ENCODE results near the gene UBE2D4.
A peak's percentile ranks its signal among the peaks of the same experiment; 100 is the strongest.
"Not testable (repeated sequence)": the region's sequence is repeated elsewhere in the genome, so short reads cannot be mapped to it uniquely, and the experiment has no call there.

UBE2D4 gene

DNA sequence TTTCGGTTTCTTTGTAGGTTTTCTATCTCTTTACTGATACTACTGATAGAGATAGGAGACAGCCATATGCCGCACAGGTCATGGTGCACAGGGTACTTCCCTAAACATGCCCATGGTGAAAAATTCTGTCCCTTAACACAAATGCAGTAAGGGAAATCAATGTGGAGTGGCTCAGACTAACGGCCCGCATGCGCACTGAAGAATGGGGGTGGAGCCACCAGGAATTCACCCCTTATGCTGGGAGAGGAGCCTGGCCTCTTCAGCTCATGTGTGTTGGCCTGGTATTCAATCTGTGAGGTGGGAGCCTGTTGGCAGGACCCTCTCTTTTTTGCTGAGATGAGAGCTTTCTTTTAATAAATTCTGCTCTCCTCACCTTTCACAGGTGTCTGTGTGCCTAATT, 11.4 kb upstream of the UBE2D4 start:
- no peak for DNase-seq

DNA sequence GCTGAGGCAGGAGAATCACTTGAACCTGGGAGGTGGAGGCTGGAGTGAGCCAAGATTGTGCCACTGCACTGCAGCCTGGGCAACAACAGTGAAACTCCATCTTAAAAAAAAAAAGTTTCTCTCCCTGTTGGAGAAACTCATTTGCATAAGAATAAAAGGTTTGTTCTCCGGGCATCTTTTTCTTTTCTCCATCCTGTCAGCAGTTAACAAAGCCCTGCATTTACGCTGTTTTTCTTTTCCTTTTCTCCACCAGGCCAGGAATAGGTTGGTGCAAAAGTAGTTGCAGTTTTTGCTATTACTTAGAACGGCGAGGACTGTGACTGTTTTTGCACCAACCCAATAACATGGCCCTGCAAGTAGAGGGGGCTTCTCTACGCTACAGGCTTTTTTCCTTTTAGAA, 10.3 kb upstream of the UBE2D4 start:
- no peak for DNase-seq

DNA sequence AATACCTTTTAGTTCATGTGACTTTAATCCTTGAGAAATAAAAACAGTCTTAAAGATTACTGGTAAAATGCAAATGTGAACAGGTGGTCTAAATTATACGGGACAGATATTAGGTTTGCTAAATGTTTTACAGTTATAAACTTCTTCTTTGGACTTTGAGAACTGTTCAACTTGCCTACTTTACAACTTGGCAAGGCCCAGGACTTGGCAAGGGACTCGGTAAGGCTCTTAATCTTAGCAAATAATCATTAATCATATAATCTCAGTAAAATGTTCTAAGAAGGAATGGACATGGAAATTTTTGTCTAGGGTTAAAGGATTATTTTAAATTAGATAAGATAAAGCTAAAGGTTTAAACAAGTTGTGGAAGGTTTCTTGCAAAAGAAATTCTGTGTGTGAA, 4.8 kb upstream of the UBE2D4 start:
- no peak for DNase-seq

DNA sequence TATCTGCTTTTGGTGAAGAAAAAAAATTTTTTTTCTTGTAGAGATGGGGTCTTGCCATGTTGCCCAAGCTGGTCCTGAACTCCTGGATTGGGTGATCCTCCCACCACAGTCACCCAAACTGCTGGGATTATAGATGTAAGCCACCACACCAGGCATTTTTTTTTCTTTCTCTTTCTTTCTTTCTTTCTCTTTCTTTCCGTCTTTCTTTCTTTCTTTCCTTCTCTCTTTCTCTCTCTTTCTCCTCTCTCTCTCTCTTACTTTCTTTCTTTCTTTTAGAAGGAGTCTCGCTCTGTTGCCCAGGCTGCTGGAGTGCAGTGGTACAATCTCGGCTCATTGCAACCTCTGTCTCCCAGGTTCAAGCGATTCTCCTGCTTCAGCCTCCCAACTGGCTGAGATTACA, 3.5 kb upstream of the UBE2D4 start:
- DNase-seq = no peak

DNA sequence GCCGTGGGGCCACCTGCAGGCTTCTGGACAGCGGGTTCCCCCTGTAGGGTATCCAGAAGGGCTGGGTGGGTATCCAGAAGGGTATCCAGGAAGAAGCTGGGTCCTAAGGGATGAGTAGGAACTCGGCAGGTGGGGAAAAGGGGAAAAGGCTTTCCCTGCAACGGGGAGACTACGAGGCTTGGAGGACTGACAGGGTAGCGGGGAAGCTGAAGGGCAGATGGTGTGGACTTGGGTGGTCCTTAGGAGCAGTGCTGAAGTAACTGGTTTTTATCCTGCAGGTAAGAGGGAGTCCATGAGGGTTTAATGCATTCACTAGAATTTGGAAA, 525 bp downstream of the UBE2D4 start:
- DNase-seq = no peak

DNA sequence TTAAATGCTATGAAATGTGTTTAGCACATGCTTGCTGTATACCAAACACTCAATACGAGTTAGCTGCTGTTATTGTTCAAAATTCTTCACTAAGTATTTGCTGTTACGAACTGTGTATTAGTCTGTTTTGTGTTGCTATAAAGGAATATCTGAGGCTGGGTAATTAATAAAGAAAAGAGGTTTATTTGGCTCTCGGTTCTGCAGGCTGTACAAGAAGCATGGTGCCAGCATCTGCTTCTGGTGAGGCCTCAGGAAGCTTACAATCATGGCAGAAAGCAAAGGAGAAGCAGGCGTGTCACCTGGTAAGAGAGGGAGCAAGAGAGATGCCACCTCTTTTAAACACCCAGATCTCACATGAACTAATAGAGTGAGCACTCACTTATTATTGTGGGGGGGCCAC, 1.6 kb downstream of the UBE2D4 start:
- DNase-seq = no peak

DNA sequence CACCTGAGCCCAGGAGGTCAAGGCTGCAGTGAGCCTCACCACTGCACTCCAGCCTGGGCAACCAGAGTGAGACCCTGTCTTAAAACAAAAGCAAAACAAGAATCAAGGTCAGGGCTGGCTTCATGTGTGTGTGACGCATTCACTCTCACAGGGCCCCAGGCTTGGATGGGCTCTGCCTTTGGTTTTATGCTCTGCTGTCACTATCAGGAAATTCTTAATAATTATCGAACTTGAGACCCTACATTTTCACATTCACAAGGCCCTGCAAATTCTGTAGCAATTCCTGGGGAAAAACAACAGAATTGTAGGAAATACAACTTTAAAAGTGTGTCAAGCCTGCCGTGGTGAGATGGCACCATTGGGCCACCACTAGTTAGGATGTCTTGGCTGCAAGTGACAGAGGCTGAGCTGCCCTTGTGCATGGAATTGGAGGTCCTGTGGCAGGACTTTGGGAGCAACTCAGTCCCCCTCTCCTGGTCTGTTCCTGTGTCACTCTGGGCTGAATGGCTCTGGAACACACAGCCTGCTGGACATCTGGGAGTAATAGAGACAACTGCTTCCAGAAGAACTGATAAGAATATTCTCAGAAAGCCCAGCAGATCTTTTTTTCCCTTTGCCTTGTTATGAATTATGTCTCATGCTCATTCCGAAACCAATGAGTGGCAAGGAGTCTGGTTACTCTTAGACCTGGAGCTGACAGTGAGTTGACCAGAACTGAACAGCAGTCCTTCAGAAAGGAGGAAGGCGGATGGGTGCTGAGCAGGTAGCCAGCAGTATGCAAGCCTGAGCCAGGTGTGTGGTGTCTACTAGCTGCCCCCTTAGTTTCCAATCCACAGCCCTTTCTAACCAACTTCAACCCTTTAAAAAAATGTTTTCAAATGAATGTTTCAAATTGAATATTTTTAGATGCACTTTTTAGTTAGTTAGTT, 3.6 kb downstream of the UBE2D4 start:
- DNase-seq = no peak

DNA sequence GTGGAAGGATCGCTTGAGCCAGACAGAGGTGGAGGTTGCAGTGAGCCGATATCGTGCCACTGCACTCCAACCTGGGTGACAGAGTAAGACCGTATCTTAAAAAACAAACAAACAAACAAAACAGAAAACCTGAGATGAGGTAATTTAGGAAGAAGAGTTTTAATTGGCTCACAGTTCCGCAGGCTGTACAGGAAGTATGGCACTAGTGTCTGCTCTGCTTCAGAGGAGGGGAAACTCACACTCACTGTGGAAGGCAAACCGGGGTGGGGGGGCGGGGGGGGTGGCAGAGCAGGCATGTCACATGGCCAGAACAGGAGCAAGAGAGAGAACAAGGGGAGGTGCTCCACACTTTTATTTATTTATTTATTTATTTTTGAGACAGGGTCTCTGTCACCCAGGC, 5.1 kb downstream of the UBE2D4 start:
- no peak for DNase-seq

DNA sequence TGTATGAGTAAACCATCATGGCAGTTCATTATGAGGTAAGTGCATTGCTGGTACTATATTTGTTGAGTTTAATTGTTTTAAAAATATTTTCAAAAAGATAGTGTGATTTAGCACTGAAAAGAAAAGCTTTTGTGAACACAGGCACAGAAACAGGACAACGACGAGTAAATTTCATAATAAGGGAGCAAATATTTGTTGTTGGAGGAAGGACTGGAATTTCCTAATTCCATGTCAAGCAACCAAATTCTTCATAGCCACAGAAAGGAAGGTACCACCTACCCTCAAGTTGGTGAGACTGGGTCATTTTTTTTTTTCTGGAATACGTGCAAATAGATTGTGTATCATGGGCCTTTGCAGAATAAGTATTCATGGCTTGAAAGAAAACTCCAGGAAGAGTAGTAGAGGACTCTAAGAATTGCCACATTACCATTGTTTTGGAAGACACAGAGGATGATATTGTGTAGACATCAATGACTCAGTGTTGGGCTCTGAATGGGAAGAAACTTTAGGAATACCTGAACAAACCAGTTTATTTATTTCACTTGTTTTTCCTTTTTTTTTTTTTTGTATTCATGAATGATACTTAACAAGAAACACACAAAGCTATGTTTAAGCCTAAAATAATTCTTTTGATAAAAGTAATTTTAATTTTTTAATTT, 7.8 kb downstream of the UBE2D4 start:
- DNase-seq = no peak

DNA sequence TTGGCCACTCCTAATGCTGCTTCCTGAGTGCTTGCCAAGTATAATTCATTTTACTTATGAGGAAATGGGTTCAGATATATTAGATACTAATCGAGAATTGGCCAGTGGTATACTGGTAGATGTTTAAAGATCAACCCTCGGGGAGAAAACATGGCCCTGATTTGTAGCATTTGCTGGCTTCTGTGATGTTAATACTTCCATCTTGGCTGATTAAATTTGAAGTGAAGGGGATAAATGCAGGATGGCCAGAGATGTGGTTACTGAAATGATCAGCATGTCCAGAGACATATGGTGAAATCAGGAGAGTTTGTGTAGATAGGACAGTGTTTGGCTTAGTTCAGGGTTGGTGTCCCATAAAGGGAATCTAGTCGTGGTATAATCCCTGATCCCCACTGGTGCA, 11.2 kb downstream of the UBE2D4 start:
- no peak for DNase-seq

DNA sequence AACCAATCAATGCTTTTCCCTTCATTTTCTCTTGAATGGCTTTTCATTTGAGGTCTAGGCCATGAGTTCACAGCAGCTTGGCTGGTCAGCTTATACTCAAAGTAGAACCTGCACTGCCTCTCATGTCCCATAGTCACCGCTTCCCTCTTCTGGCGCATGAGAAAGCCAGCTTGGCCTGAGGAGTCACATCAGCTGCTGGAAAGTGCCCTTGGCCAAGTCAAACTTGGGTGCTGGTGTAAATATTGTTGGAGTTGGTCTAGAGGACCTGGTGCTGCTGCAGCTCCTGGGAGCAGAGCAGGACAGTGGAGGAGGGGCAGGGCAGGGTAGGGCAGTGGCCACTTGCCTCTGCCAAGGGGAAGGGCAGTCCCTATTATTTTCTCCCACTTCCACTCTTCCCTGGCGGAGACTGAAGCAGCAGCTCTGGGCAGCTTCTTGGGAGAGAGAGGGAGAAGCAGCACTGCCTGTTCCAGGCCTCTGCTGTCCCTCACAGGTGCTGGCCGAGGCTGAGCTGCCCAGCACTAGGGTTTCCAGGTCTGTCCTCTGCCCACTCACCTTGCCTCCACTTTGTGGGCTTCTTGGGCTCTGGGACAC, 12.8 kb downstream of the UBE2D4 start:
- DNase-seq = no peak

DNA sequence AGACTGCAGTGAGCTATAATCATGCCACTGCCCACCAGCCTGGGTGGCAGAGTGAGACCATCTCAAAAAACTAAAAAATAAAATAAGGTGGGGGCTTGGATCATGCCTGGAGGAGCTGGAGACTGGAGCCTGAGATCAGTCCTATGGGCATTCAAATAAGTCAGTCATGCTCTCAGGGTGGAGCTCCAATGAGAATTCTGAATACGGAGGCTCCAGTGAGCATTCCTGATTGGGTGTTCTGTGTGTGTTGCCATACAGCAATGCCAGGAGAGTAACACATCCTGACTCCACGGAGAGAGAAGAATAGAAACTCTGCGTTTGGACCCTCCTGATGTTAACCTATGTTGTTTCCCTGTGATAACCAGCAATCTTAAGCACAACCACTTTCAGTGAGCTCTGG, 16.0 kb downstream of the UBE2D4 start:
- no peak for DNase-seq

DNA sequence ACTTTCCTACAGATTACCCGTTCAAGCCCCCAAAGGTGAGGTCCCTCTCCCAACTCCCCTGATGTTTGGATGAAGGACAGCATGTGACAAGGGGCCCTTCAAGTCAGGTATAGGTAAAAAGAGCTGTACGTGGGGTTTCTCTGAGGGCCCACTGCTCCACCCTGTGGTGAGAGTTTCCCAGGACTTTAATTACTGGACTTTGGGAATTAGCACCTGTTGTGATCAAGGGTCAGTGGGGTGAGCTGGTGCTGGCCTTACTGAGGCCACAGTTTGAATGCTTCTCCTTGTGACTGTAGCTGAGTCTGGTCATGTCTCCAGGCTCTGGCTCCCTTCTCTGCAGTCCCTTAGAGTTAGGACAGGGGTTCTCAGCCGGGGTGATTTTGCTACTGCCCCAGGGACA, 16.8 kb downstream of the UBE2D4 start:
- no peak for DNase-seq

DNA sequence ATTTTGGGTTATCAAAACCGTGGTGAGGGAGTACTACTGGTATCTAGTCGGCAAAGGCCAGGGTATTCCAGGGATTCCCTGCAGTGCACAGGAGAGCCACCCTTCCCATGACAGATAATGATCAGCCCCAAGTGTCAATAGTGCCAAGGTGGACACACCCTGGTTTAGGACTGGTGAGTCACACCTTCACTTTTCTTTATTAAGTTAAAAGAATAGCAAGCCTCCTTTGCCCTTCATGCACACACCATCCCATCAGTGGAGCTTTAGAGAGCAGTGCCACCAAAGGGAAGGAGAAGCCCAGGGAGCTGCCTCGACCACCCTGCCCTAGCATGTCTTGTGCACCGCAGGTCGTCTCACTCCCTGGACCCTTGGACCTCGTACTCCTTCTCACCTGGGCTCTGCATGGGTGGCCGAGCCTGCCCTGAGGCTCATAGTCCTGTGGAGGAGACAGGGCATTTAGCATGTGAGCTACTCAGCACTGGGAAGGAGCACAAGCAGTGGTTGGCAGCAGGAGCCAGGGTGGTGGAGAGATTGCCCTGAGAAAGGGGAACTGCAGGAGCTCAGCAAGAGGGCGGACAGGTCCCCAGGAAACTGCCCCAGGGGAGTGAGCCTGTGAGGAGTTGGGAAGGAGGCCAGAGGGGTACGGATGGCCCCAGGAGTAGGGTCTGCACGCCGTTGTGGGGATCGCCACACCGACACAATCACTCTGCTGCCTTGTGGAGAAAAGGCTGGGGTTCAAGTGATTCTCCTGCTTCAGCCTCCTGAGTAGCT, 17.4 kb downstream of the UBE2D4 start:
- no peak for DNase-seq

DNA sequence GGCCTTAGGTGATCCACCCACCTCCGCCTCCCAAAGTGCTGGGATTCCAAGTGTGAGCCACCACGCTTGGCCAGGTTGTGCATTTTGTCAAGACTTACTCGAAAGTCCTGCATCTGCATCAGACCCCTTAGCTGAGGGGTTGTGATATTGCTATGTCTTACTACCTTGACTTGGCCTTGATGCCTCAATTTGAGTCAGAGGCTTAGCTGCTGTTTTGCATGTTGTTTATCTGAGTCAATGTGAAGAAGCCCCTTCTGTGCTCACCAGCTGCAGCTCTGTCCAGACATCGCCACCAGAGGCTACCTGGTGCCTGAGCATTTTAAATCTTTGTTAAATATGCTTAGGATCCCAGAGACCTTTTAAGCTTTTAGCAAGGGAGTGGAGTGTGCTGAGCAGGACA, 18.1 kb downstream of the UBE2D4 start:
- DNase-seq = no peak

DNA sequence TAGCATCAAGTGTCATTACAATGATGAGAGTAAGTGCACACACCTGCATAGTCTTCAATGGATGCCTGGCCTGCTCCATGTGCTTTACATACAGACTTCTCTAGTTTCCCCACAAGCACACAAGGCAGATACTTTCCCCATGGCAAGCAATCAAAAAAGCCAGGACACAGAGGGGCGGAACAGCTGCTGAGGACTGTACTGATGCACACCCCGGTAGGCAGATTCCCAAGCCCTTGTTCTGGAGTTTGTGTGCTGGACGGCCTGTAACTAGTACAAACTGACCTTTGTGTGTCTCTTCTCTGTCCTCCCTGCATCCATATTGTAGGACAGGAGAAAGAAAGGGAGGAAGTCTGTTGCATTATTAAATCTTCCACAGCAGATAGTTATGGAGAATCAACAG, 25.8 kb downstream of the UBE2D4 start:
- no peak for DNase-seq

DNA sequence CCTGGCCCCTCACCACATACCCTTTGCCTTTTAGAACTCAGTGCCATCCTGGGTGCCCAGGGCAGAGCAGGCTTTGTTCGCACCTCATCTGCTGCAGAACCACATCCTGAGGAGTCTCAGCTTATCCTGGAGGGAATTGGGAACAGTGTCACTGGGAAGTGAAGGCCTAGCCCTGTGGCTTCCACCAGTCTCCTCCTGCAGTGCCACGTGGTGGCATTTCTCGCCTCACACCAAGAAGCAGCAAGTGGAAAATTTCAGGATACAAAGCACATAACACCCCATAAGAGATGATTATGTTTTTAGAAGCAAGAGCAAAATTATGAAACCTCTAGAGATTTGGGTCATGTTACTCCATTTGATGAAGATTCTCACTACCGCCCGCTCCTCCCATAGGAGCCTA, 26.8 kb downstream of the UBE2D4 start:
- no peak for DNase-seq

DNA sequence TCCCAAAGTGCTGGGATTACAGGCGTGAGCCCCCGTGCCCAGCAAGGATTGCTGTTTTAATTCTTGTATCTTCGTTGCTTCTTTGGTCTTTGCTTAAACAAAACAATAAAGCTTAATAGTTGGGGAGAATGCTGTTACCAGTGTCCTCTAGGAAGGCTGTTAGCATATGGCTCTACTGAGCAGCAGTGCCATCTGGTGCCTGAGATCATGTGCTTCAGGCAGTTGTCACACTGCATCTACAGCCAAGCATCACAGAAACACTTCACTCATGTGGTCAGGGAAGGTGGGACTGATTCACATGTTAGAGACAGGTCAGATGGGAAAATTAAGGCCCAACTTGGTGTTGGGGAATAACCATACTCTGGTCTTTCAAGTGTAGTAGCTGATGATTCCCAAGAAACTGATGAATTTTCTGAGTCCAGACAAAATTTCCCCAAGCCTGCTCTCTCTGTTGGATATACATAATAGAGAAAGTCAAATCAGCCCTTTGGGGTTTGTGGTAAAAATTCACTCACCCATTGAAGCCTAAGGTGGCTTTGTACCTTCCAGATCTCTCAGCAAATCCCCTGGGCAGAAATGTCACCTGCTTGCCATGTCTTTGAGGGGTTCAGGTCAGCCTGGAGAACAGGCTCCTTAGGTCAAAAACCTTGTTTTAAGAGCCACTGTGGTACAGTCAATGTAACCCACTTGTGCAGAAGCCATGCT, 28.4 kb downstream of the UBE2D4 start:
- peak; percentile 35 for DNase-seq

DNA sequence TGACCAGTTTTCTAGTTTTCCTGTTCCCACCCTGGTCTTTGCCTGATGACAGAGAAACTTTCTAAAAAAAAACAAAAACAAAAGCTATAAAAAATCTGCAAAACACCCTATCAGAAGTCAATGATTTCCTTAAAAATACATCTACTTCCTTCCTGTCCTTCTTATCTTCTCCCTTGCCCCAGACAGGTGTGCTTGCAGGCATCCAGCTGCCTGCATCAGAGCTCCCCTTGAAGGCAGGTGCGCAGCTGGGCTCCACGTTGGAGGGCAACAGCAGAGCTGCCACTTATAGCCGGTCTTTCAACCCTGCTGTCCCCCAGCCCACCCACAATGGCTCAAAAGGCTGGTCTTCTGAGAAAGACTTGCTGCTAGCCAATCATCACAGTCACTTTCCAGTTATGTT, 29.8 kb downstream of the UBE2D4 start:
- DNase-seq = no peak

DNA sequence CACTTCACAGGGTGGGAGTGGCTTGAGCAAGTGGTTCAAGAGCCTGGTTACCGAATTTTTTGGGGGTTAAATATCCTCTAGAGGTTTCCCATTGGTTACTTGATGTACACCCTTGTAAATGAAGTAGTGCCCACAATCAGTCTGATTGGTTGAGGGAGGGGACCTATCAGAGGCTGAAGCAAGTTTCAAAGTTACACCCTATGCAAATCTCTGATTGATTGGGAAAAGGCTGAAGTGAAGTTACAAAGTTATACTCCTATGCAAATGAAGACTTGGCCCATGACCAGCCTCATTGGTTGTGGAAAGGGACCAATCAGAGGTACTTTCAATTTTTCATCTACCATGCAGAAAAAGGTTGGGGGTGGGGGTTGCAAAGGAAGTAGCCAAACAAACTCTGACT, 34.7 kb downstream of the UBE2D4 start:
- DNase-seq = no peak

DNA sequence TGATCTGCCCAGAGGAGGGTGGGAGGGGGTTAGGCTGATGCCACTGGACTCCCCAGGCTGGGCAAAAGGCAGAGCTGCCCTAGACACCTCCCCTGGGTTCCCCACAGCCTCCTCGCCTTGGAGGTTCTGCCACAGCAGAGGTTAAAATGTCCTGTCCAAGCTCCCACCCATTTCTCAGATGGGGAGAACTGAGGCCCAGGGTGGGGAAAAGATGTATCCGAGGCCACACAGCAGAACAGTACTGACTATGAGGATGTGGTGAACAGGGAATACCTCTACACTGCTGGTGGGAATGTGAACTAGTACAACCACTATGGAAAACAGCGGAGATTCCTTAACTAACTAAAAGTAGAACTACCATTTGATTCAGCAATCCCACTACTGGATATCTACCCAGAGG, 40.2 kb downstream of the UBE2D4 start:
- not testable (repeated sequence) for DNase-seq

DNA sequence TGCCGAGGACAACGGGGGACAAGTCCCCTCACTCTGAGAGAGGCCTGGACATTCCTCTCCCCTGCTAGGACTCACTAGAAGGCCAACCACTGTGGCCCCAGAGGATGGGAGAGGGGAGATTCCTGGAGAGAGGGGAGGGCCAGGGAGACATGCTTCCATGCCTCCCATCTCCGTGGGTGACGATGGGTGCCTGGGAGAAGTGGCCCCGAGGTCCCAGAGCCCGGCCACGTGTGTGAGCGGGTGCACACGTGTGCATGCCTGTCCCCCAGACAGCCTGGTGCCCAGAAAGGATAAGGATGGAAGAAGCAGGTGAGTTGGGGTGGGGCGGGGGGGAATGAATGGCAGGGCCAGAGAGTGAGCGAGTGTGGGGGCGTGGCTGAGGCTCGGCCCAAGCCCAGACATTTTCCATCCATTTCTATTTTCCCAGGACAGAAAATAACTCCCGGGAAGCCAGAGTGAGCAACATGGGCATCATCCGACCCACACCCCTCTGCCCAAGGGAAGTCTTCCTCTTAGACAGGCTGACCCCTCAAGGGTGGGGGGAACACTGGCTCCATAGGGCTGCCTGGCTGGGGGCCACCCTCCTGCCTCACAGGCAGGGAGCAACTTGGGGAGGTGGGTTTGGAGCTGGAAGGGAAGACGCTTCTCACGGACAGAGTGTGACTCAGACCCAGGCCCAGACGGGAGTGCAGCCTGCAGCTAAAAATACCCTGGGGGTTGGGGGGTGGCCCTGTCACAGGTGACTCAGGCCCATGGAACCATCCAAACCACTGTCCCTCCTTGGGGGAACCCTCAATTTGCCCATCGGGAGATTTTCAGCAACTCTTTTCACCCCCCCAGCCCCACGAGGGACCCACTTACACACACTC, 42.2 kb downstream of the UBE2D4 start:
- DNase-seq = not testable (repeated sequence)
